ENCODE results near the gene TMEM132A.

The TMEM132A gene

DNA sequence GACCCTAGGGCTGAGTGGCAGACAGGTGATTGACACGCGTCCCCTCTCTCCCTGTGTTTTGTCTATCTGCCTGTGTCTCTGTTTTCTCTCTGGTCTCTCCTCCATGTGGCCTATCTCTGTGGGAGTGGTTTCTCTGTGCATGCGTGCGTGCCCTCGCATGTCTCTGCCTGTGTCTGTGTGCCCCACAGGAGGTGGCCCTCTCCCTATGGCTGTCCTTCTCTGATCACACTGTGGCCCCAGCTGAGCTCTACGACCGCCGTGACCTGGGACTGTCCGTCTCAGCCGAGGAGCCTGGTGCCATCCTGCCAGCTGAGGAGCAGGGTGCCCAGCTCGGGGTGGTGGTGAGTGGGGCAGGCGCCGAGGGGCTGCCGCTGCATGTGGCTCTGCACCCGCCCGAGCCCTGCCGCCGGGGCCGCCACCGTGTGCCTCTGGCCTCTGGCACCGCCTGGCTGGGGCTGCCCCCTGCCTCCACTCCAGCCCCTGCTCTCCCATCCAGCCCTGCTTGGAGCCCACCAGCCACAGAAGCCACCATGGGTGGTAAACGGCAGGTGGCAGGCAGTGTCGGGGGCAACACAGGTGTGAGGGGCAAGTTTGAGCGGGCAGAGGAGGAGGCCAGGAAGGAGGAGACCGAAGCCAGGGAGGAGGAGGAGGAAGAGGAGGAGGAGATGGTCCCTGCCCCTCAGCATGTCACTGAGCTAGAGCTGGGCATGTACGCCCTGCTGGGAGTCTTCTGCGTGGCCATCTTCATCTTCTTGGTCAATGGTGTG is 11.6 kb downstream of the TMEM132A start:
- no peak for DNase-seq (ENCODE audit: extremely low read depth in 1 of 2, low read depth in 1 of 2)

DNA sequence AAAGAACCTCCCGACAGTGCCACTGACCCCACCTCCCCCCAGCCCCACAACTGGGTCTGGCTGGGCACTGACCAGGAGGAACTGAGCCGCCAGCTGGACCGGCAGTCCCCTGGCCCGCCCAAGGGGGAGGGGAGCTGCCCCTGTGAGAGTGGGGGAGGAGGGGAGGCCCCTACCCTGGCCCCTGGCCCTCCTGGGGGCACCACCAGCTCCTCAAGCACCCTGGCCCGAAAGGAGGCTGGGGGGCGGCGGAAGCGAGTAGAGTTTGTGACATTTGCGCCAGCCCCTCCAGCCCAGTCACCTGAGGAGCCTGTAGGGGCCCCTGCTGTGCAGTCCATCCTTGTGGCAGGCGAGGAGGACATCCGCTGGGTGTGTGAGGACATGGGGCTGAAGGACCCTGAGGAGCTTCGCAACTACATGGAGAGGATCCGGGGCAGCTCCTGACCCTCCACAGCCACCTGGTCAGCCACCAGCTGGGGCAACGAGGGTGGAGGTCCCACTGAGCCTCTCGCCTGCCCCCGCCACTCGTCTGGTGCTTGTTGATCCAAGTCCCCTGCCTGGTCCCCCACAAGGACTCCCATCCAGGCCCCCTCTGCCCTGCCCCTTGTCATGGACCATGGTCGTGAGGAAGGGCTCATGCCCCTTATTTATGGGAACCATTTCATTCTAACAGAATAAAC is 12.3 kb downstream of the TMEM132A start:
- no peak for DNase-seq (ENCODE audit: extremely low read depth in 1 of 2, low read depth in 1 of 2)

DNA sequence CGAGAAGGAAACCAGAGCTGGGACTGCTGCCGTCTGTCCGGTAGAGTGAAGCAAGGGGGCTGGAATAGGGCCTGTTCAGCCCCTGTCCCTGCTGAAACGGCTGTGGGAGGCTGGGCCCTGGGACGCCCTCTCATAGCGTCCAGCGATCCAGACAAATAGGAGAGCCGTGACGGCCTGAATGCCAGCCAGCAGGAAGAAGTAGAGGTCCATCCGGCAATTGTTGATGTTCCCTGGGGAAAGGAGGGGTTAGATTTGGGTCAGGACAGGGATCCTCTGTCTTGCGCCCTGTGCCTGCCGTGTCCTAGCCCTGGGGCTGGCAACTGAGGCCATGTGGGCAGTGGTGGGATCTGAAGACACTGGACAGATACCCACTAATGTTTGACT is 12.9 kb downstream of the TMEM132A start:
- no peak for DNase-seq (ENCODE audit: extremely low read depth in 1 of 2, low read depth in 1 of 2)

DNA sequence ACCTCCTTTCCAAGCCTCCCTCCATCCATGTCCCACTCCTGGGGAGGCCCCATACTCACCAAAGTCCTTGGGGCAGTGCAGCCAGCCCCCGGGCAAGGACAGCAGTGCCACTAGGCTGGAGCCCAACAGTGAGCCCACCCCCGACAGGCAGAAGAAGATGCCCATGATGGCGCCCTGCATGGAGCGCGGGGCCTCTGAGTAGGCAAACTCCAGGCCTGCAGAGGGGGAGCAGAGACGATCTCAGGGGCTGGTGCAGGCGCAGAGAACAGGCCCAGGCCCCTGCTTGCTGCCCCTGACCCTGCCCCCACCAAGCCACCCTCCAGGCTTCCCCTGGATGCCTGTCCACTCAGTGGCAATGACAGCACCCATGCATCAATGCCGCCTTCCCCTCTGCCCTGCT is 13.6 kb downstream of the TMEM132A start:
- no peak for DNase-seq (ENCODE audit: extremely low read depth in 1 of 2, low read depth in 1 of 2)

DNA sequence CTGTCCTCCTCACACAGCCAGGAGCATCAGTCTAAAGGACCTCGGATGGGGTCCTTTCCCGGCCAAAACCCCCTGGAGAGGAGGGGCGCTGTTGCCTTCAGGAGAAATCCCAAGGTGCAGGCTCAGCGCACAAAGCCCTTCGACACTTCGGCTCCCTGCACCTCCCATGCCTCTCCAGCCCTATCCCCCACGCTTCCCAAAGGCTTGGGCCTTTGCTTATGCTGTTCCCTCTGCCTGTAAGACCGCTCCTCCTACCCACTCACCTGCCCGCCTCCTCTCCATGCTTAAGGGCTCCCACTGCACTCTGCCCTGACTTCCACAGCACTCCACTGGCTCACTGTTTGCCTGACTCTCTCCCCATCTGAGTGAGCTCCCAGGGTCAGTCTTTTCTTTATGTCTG is 14.2 kb downstream of the TMEM132A start:
- DNase-seq (ENCODE audit: extremely low read depth in 1 of 2, low read depth in 1 of 2) = no peak

DNA sequence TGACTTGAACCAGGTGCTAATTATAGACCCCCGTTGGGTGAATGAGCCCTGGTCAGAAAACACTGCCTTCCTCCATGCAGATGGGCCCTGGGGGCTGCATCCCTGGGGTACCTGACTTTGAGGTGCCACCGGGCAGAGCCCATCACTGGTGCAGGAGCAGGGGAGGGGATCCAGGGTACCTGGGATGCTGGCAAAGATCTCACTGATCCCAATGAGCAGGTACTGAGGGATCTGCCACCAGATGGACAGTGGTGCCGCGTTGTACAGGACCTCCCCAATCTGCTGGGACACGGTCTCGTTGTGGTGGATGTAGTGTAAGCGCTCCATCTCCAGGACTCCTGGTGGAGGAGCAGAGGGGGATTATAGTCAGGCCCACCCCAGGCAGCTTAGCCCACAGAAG is 15.0 kb downstream of the TMEM132A start:
- no peak for DNase-seq (ENCODE audit: extremely low read depth in 1 of 2, low read depth in 1 of 2)

DNA sequence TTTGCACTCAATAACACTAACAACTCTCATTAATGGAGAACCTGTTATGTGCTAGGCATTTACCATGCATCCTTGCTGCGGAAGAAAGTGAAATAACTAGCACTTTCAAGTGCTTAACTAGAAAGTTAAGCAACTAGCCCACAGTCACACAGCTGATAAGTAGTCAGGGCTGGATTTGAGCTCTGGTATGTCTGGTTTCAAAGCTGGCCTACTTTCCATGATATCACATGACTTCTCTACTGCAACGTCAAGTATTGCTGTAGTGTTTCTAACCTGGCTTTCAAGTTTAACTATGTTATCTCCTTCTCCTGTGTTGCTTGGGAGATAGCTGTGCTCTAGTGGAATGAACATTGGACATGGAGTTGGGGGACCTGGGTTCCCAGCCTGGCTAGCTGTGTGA is 15.6 kb downstream of the TMEM132A start:
- DNase-seq (ENCODE audit: extremely low read depth in 1 of 2, low read depth in 1 of 2) = no peak

DNA sequence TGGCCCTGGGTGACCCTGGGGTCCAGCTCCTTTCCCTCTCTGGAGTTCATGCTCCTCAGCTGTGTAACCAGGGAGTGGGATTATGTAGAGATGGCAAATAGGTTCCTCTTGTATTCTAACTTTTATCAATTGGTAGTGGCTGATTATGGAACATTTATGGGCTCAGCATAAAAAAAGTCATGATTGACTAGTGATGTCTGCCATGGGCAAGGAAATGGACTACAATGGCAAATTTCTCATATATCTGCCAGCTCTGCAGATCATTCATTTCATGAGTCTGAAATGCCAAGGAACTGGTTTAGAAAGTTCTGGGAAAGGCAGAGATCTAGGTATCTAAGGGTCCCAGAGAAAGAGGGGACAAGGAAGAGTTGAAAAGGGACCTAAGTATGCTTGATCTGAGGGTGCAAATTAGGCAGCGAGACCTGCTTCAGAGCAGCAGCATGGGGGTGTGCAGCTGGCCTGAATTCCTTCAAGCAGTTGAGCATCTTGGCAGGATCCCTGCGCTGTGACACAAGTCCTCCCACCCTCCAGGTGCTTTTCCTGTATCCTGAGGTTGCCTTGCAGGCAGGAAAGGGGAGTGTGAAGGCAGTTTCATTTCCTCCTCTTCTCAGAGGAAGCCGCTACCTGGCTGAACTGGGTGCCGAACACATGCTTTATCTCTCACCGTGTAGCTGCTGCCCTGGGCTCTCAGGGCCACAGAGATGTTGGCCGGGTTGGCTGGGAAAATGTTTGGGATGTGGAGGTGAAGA is 17.3 kb downstream of the TMEM132A start:
- no peak for DNase-seq (ENCODE audit: extremely low read depth in 1 of 2, low read depth in 1 of 2)

DNA sequence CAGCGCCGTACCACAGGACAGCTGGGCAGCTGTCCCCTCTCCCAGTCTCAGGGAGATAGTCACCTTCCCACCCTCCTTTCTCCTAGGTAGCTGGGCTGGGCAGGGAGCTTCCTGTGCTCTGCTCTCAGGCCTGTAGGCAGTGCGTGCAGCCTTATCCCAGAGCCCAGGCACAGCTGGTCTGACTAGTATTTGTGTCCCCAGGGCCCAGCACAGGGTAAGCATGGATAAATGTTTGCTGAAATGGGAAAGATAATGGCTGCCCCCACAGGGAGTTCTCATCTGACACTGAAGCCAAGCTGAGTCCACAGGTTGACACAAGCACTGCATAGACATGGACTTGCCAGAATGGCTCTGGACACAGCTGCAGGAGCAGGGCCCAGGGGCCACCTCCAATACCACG is 18.0 kb downstream of the TMEM132A start:
- no peak for DNase-seq (ENCODE audit: extremely low read depth in 1 of 2, low read depth in 1 of 2)

DNA sequence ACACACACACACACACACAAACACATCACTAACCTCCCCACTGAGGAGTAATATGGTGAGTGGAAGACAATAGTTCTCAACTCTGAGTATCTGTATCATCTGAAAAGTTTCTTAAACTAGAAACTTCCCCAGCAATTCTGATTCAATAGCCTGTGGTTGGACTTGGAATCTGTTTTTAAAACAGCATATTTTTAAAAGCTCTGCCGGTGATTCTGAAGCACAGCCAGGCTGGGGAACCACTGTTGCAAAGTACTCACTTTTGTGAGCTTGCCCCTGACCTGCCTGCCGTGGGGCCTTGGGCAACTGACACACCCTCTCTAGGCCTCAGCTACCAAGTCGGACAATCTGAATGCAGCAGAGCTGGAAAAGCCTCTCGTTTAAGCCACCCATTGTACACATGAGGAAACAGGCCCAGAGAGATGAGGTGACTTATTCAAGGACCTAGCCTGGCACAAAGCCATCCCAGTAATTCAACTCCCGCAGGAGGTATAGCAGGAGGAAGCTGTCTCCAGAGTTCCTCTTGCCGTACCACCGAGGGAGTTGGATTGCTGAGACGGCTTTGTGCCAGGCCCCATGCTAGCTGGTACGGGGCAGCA is 18.8 kb downstream of the TMEM132A start:
- no peak for DNase-seq (ENCODE audit: extremely low read depth in 1 of 2, low read depth in 1 of 2)

DNA sequence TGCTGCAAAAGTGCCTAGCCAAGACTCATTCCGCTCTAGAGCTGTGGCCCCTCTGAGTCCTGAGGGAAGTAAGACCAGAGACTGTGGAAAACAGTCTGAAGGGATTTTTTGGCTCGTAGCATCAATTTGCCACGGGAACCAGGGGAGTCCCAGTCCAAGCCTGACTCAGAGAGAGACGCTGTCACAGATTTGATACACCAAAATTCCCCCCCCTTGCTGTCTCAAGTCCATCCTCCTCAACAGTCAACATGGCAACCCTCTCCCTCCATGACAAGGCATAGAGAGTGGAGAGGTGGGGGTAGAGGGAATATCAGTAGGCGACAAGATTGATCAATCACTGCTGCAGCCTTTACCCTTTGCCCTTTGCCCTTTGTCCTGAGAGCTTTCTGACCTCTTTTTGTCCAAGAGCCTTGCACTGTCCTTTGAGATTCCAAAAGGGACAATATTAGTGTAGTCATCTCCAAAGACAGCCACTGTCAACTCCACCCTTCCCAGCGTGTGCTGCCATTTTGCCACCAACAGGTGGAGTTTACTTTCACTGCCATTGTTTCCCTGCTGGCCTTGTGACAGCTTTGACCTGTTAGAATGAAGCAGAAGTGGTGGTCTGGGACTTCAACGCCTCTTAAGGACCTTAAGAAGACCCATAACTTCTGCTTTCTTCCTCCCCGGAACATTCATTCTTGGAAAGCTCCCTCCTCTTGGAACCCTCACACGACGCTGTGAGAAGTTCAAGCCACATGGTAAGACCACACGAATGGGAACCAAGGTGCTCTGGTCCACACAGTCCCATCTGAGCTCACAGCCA is 20.4 kb downstream of the TMEM132A start:
- no peak for DNase-seq (ENCODE audit: extremely low read depth in 1 of 2, low read depth in 1 of 2)

DNA sequence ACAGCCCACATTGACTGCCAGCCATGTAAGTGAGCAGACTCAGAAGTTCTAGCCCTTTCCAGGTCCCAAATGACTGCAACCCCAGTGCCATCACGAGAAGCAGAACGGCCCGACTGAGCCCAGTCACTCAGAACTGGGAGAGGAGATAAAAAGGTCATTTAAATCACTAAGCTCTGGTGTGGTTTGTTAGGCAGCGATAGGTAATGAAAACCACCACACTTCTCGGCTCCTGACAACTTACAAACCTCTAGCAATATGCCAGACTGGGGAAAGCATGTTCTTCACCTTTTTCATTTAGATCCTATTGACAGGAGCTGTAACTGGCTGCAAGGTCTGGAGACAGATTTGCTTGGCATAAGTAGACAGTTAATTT is 21.0 kb downstream of the TMEM132A start:
- no peak for DNase-seq (ENCODE audit: extremely low read depth in 1 of 2, low read depth in 1 of 2)

DNA sequence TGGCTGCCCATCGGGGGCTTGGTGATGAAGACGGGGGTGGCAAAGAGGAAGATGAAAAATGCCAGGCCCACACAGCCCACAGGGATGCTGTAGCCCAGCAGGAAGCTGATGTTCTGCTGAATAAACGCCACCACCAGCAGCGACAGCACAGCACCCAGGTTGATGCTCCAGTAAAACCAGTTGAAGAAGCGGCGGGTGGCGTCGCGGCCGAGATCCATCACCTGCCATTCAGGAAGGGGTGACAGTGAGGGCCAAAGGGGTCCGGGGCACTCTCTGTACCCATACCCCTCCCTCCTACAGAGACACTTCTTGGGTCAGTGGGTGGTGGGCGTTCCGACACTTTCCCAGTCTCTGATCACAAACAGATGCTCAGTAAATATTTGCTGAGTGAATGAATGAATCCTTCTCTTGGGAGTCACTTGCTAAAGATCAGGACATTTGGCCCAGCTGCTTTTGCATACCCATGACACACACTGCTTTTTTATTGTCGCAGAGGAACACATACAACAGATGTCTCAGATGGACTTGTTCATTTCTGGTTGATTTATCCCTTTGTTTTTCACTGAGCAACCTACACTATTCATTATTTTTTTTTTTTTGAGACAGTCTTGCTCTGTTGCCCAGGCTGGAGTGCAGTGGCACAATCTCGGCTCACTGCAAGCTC is 22.5 kb downstream of the TMEM132A start:
- no peak for DNase-seq (ENCODE audit: extremely low read depth in 1 of 2, low read depth in 1 of 2)

DNA sequence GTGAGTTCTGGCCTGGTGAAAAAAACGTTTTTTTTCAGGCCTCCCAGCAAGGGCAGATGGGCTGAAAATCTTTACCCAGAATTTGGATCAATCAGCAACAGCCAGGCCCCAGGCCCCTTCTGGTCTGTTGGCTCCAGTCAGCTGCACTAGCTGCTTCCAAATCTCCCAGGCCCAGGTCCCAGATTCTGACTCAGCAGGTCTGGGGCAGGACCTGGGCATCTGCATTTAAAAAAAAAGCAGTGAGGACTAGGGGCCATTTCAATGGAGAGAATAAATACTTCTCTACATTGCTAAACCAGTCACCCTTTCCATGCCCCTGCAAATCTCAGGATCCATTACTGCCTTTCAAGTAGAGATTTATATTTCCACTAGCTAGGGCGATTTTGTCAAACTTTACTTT is 23.4 kb downstream of the TMEM132A start:
- no peak for DNase-seq (ENCODE audit: extremely low read depth in 1 of 2, low read depth in 1 of 2)

DNA sequence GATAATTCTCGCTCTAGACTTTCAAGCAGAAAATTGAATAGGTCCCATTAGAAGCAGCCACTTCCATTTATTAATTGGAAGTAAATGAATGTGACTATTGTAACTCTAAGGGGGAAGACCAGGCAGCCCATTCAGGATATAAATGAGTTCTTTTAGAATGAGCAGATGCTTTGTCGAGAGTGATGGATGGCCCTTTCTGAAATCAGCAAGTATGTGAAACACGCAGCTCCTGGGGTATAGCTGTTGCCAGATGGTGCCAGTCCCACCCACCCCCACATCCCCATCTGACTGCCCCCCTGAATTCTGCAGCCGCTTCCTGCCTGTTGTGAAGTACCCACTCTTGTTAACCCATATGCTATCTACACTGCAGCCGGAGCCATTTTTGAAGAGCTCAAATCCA is 24.0 kb downstream of the TMEM132A start:
- DNase-seq (ENCODE audit: extremely low read depth in 1 of 2, low read depth in 1 of 2) = no peak

DNA sequence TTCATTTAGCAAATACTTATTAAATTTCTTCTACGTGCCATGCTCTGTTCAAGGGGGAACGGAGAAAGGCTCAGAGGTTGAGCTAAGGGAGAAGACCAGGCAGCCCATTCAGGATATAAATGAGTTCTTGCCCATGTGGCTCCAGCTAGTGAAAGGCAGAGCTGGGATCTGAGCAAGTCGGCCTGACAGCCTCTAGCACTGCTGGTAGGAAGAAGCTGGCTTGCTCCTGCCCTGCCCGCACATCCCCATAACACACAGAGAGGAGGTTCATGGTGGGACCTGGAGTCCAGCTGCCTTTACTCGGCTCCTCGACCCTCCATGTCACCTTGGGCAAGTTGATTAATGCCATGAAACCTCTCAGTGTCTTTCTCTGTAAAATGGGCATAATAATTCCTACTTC is 25.8 kb downstream of the TMEM132A start:
- DNase-seq (ENCODE audit: extremely low read depth in 1 of 2, low read depth in 1 of 2) = no peak

DNA sequence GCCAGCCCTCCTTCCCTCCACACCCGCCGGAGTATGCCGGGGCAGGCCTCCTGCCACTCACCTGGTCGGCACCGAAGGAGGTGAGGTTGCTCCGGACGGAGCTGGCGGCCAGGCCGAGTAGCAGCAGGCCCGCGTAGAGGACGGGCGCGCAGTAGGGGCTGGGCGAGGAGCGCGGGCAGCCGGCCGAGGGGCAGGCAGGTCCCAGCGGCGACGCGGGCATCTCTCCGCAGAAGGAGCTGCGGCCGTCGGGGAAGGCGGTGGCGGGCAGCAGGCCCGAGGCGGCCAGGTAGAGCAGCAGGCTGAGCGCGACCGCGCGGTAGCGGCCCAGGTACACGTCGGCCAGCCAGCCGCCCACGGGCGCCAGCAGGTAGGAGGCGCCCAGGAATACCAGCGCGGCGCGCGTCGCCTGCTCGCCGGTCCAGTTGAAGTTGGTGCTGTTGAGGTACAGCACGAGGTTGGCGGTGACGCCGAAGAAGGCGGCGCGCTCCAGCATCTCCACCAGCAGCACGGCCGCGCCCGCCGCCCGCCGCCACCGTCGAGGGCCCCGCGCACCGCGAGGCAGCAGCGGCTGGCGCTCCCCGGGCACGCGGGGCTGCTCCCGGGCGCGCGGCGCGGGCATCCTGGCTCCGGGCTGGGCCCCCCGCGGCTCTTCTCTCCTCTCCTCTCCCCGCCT is 26.8 kb downstream of the TMEM132A start:
- DNase-seq (ENCODE audit: extremely low read depth in 1 of 2, low read depth in 1 of 2) = no peak

DNA sequence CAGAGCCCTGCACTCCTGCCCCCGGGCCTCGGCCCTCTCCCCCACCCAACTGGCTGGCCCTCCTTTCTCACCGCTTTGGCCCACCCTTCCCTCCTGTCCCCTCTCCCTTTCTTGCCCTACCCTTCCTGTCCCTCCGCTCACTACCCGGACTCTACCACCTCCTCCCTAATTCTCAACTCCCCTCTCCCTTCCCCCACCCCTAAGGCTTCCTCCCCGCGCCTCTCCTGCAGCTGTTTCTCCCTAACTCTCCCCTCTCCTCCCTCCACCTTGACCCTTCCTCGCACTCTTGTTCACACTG is 27.3 kb downstream of the TMEM132A start:
- DNase-seq (ENCODE audit: extremely low read depth in 1 of 2, low read depth in 1 of 2) = no peak

DNA sequence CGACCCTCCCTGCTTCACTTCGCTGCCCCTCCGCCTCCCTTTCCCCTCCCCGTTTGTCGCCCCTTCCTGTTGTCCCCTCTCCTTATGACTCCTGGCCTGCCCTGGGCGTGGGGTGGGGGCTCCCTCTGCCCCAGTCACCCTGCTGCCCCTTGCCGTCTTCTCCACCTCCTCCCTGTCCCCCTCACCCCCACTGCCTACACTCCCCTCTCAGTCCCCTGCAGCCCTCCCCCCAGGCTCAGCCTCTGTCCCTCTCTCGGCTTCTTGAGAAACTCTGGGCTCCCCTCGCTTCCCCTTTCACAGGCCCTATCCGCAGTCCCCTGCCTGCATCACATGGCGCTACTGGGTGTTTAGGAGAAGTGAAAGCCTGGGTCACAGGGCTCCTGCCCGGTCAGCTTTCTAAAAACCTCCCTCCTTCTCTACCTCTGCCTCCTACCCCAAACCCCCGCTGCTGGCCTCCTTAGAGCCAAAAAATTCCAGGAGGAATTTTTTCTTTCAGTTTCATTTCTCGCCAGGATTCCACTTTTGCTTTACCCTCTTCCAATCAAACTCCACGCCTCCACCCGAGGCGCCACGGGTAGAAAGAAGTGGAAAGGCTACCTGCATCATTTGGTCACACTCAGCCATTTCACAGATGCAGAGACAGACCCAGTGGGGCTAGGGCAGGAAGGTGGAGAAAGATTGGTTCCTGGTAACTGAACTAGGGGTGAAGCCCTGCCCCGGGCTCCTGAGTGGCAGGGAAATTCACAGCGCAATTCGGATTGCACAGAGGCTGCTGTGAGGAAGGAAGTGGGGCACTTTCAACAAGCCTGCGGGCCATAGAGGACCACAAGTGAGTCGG is 27.9 kb downstream of the TMEM132A start, which contains the start of gene SLC15A3:
TSS of gene SLC15A3 (minus strand) at position 273 of the 838 bp plus-strand sequence. CDS start 625 bp downstream, outside the sequence.
- no peak for DNase-seq (ENCODE audit: extremely low read depth in 1 of 2, low read depth in 1 of 2)
